ENCODE measurements around the gene PHLDA1.

DNA sequence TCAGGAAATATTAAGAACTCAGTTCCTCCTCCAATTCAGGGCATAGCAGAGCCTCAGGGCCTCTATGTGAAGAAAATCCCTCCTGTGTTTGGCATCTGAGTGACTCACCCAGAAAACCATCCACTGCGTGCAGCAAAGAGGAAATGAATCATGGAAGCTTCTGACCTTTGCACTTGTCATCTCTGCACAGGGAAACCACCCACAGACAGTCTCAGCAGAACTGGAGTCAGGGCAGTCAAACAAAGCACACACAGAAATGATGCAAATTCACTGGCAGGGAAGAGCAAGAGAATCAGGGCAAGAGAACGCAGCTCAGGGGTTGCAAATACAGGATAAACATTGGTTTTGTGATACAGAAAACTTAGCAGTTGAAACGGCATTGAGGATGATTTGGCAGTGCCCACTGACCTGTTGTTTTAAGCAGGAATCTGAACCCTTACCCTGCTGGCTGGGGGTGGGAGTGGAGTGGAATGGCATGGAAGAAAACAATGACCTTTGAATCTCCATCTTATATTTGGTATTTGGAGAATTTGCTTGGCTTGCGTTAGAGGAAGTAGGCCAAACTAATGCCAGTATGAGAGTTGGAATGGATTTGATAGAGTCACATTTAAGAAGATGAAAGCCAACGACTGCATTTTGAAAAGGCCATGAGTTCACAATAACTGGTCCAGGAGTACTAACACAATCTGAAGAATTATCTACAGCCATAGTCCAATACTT lies 53.5 kb downstream of the PHLDA1 start:
- peak; percentile 100 for TF ChIP-seq JUND (IDR thresholded peaks at IDR 0.05)
- peak; percentile 12; the same call in 1 of the 2 replicates for TF ChIP-seq CTCF (IDR thresholded peaks at IDR 0.05)
- no peak for TF ChIP-seq NRF1 (IDR thresholded peaks at IDR 0.05; ENCODE audit: low read depth, low read length)
- TF ChIP-seq TAF1 (IDR thresholded peaks at IDR 0.05; ENCODE audit: borderline replicate concordance, low read depth, low read length), result peak; percentile 63; the same call in 1 of the 2 replicates
- peak; percentile 71; the same call in 1 of the 2 replicates for TF ChIP-seq POLR2AphosphoS5 (IDR thresholded peaks at IDR 0.05; ENCODE audit: low read depth, low read length)
- peak; percentile 67 for TF ChIP-seq REST (IDR thresholded peaks at IDR 0.05; ENCODE audit: low read depth, low read length)
- peak; percentile 85; the same call in 1 of the 2 replicates for TF ChIP-seq MEF2A (IDR thresholded peaks at IDR 0.05; ENCODE audit: borderline replicate concordance, low read depth)
- no peak; the same call in 1 of the 2 replicates for TF ChIP-seq RAD21 (IDR thresholded peaks at IDR 0.05; ENCODE audit: low read length)
- TF ChIP-seq PBX3 (IDR thresholded peaks at IDR 0.05), result peak; percentile 95
- TF ChIP-seq EP300 (IDR thresholded peaks at IDR 0.05; ENCODE audit: borderline replicate concordance in 1 of 2, low read depth in 1 of 2, low read length in 1 of 2), result peak; percentile 44 to 98; a peak in 3 of 4 replicates

All from SK-N-SH (cell line).